Measurements from ENCODE around the gene CPED1.

DNA sequence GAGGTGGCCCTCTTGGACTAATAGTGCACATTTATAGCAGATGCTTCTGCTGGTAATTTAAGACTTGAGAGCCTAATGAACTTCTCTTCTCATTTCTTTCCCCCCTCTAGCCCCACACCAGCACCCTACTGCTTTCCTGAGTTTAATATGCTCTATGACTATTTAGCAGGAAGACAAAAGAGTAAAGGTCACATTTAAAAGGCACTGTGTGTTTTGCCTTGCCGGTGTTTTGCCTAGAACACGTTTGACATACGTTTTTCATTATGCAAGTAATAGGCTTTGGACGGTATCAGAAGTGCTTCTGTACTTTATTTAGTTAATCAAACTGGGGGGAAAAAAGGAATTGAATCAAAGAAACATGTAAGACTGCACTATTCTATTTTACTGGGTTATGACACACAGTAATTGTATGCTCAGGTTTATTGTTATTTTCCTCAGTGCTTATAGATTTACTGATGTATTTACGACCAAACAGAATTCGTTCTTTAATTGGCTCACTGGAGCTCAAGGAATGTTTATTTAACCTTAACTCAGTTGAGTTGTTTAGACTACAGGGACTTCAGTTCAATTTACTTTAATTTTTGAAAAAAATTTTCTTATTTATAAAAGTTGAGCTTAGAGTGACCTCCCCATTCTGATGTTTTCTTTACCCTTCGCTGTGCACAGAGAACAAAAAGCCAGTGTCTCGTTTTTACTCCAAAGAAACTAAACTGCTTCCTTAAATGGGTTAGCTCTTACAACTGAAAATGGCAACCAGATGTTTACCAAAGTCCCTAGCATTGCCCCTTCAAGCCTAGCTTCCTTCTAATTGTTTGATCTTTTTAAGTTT is 35.4 kb downstream of the CPED1 start:
- TF ChIP-seq, protein P1, sequence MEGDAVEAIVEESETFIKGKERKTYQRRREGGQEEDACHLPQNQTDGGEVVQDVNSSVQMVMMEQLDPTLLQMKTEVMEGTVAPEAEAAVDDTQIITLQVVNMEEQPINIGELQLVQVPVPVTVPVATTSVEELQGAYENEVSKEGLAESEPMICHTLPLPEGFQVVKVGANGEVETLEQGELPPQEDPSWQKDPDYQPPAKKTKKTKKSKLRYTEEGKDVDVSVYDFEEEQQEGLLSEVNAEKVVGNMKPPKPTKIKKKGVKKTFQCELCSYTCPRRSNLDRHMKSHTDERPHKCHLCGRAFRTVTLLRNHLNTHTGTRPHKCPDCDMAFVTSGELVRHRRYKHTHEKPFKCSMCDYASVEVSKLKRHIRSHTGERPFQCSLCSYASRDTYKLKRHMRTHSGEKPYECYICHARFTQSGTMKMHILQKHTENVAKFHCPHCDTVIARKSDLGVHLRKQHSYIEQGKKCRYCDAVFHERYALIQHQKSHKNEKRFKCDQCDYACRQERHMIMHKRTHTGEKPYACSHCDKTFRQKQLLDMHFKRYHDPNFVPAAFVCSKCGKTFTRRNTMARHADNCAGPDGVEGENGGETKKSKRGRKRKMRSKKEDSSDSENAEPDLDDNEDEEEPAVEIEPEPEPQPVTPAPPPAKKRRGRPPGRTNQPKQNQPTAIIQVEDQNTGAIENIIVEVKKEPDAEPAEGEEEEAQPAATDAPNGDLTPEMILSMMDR (IDR thresholded peaks at IDR 0.05), result no peak
- TF ChIP-seq ZFX (IDR thresholded peaks at IDR 0.05; ENCODE audit: borderline replicate concordance), result no peak

Measured in 22Rv1 (cell line).